SH-SY5Y (cell line): ENCODE data around the gene ZCCHC8.

Experiments
- GATA2 ChIP-seq: IDR thresholded peaks from 2 replicates; pipeline ENCODE4 v1.6.1; 2011; ENCODE audit warnings: mild to moderate bottlenecking, low read depth, low read length
- GATA3 ChIP-seq: IDR thresholded peaks from 2 replicates; pipeline ENCODE4 v1.6.1; 2011; ENCODE audit warnings: low read depth, mild to moderate bottlenecking, low read length, moderate library complexity

ZCCHC8 gene

GRCh38 chr12:122520676-122521075, 19.9 kb upstream of the ZCCHC8 start:
- TF ChIP-seq GATA2, result no peak
- TF ChIP-seq GATA3, result no peak

- TF ChIP-seq GATA2 (no peak), GATA3 (no peak)
Observed at GRCh38 chr12:122519418-122519817, 18.7 kb upstream of the ZCCHC8 start.

- TF ChIP-seq GATA2 (no peak), GATA3 (no peak)
Observed at GRCh38 chr12:122518908-122519307, 18.2 kb upstream of the ZCCHC8 start.

GRCh38 chr12:122517877-122518276, 17.1 kb upstream of the ZCCHC8 start:
- no peak for TF ChIP-seq GATA2
- no peak for TF ChIP-seq GATA3

- TF ChIP-seq GATA3 (no peak), GATA2 (no peak)
Observed at GRCh38 chr12:122516544-122517361, 16.0 kb upstream of the ZCCHC8 start.

GRCh38 chr12:122515275-122515674, 14.5 kb upstream of the ZCCHC8 start:
- no peak for TF ChIP-seq GATA3

GRCh38 chr12:122513660-122514059, 12.9 kb upstream of the ZCCHC8 start:
- TF ChIP-seq GATA2 (no peak), GATA3 (no peak)

GRCh38 chr12:122508163-122508562, 7.4 kb upstream of the ZCCHC8 start:
- TF ChIP-seq GATA2 (no peak), GATA3 (no peak)

- TF ChIP-seq GATA3 (no peak), GATA2 (no peak)
Observed at GRCh38 chr12:122506393-122506938, 5.7 kb upstream of the ZCCHC8 start.

GRCh38 chr12:122505419-122506051, 4.8 kb upstream of the ZCCHC8 start:
- TF ChIP-seq GATA3, result no peak
- TF ChIP-seq GATA2, result no peak

GRCh38 chr12:122503783-122504590, 3.3 kb upstream of the ZCCHC8 start:
- TF ChIP-seq GATA2, result no peak
- no peak for TF ChIP-seq GATA3

- TF ChIP-seq GATA3, result no peak
- no peak for TF ChIP-seq GATA2
Observed at GRCh38 chr12:122503147-122503751, 2.5 kb upstream of the ZCCHC8 start.

GRCh38 chr12:122501489-122501989, 807 bp upstream of the ZCCHC8 start:
- TF ChIP-seq GATA2 (no peak), GATA3 (no peak)

- TF ChIP-seq GATA3 (no peak), GATA2 (no peak)
Observed at GRCh38 chr12:122499991-122500684, 594 bp downstream of the ZCCHC8 start.
